Suprapubic skin (tissue), 4 donors: Measurements from ENCODE around the gene C10orf62. TPM values are rescaled to one million over a fixed set of nuclear protein-coding genes. Genes with fewer than 3 reads are reported as not detected.
A peak's percentile ranks its signal among the peaks of the same experiment; 100 is the strongest.

ENCODE experiments used
- DNase-seq, 2 donors: peaks; one replicate each; pipeline ENCODE4 v3.0.0-alpha.2; 2019; ENCODE audit warnings: low spot score in 2 of 2
- H3K27ac ChIP-seq: fragments of 200-600 bp; sonication (generic); one replicate; pipeline ENCODE4 v1.5.1; 2019
- H3K27me3 ChIP-seq: fragments of 200-600 bp; sonication (generic); one replicate; pipeline ENCODE4 v1.5.1; 2019
- H3K36me3 ChIP-seq: fragments of 200-600 bp; sonication (generic); one replicate; pipeline ENCODE4 v1.5.1; 2019
- H3K4me1 ChIP-seq: fragments of 200-600 bp; sonication (generic); one replicate; pipeline ENCODE4 v1.5.1; 2019
- H3K4me3 ChIP-seq: fragments of 200-600 bp; sonication (generic); one replicate; pipeline ENCODE4 v1.5.1; 2019; ENCODE audit warnings: mild to moderate bottlenecking
- H3K9me3 ChIP-seq: fragments of 200-600 bp; sonication (generic); one replicate; pipeline ENCODE4 v1.5.1; 2019
- CTCF ChIP-seq, 2 donors: fragments of 200-600 bp in 1 of 2; fragments of 450-650 bp in 1 of 2; sonication (generic) in 1 of 2; IDR thresholded peaks; one replicate each; pipeline ENCODE4 v1.5.1; 2016 to 2019; ENCODE audit warnings: antibody characterized with exemption in 2 of 2, mild to moderate bottlenecking in 1 of 2, moderate library complexity in 1 of 2
- EP300 ChIP-seq: sonication (generic); formaldehyde crosslinking; IDR thresholded peaks from one replicate; pipeline ENCODE4 v1.6.1; 2017; ENCODE audit warnings: antibody characterized with exemption
- POLR2A ChIP-seq, 2 donors: fragments of 450-650 bp; IDR thresholded peaks; one replicate each; pipeline ENCODE4 v1.6.1; 2017; ENCODE audit warnings: antibody characterized with exemption in 2 of 2, mild to moderate bottlenecking in 2 of 2, moderate library complexity in 2 of 2
- POLR2AphosphoS5 ChIP-seq, 3 donors: sonication (generic); formaldehyde crosslinking; IDR thresholded peaks; one replicate each; pipeline ENCODE4 v1.6.1; 2017; ENCODE audit warnings: antibody characterized with exemption in 3 of 3
- WGBS: methylation state at CpG from one replicate; pipeline ENCODE4 v1.1.5; 2018; 5-methylcytosine and 5-hydroxymethylcytosine counted together
- total RNA-seq, 4 donors: library from RNA; depleted of rRNA; stranded (reverse); fragments of >200 nt; gene quantifications; one replicate each; pipeline ENCODE4 v1.1.0, GENCODE V29; 2016

The C10orf62 gene
- total RNA-seq, 4 donors from 2014 or later = not detected

GRCh38 chr10:97580421-97581367, 8.8 kb upstream of the C10orf62 start:
- H3K4me1 ChIP-seq = peaks cover 15% of the 10 kb centered on the region
- no peaks in the 10 kb centered on the region for H3K36me3 ChIP-seq
- no peaks in the 10 kb centered on the region for H3K9me3 ChIP-seq
- H3K4me3 ChIP-seq = no peak overlapping the region
- 79% methylated on average over 9 of the region's 9 CpGs for WGBS
- TF ChIP-seq POLR2A (IDR thresholded peaks at IDR 0.05) = no peak
- TF ChIP-seq POLR2AphosphoS5 (IDR thresholded peaks at IDR 0.05) = no peak
- no peak for TF ChIP-seq CTCF (IDR thresholded peaks at IDR 0.05)
- TF ChIP-seq EP300 = no peak
- no peak for DNase-seq
- no peak overlapping the region for H3K27ac ChIP-seq
- no peaks in the 10 kb centered on the region for H3K27me3 ChIP-seq

GRCh38 chr10:97582169-97582568, 7.4 kb upstream of the C10orf62 start:
- TF ChIP-seq EP300 = no peak
- TF ChIP-seq CTCF (IDR thresholded peaks at IDR 0.05) = no peak
- TF ChIP-seq POLR2AphosphoS5 (IDR thresholded peaks at IDR 0.05) = no peak
- TF ChIP-seq POLR2A (IDR thresholded peaks at IDR 0.05) = no peak
- Histone ChIP-seq H3K4me3 (no peak overlapping the region), H3K27me3 (no peaks in the 10 kb centered on the region), H3K27ac (no peak overlapping the region), H3K36me3 (no peaks in the 10 kb centered on the region), H3K4me1 (peaks cover 15% of the 10 kb centered on the region), H3K9me3 (no peaks in the 10 kb centered on the region)
- 100% methylated on average over 6 of the region's 8 CpGs for WGBS
- DNase-seq = no peak

DNA sequence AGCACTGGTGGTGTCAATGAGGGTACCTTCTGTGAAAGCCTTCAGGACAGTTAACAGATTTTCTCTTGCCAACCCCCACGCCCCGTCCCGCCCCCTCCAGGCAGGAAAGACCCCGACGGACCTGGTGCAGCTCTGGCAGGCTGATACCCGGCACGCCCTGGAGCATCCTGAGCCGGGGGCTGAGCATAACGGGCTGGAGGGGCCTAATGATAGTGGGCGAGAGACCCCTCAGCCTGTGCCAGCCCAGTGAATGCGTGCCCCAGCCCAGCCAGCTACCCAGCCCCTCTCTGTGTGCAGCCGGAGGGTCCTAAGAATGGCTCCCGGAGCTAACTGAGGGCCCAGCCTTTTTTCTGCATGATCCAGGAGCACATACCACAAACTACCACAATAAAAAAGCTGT, 6.0 kb upstream of the C10orf62 start:
- Histone ChIP-seq H3K27ac (no peak overlapping the region), H3K4me1 (peaks cover 15% of the 10 kb centered on the region), H3K4me3 (no peak overlapping the region), H3K36me3 (no peaks in the 10 kb centered on the region), H3K27me3 (no peaks in the 10 kb centered on the region), H3K9me3 (no peaks in the 10 kb centered on the region)
- no peak for DNase-seq
- WGBS = 88% methylated on average over 13 of the region's 13 CpGs
- no peak for TF ChIP-seq CTCF (IDR thresholded peaks at IDR 0.05)
- TF ChIP-seq POLR2A (IDR thresholded peaks at IDR 0.05) = no peak
- no peak for TF ChIP-seq EP300
- TF ChIP-seq POLR2AphosphoS5 (IDR thresholded peaks at IDR 0.05) = no peak

DNA sequence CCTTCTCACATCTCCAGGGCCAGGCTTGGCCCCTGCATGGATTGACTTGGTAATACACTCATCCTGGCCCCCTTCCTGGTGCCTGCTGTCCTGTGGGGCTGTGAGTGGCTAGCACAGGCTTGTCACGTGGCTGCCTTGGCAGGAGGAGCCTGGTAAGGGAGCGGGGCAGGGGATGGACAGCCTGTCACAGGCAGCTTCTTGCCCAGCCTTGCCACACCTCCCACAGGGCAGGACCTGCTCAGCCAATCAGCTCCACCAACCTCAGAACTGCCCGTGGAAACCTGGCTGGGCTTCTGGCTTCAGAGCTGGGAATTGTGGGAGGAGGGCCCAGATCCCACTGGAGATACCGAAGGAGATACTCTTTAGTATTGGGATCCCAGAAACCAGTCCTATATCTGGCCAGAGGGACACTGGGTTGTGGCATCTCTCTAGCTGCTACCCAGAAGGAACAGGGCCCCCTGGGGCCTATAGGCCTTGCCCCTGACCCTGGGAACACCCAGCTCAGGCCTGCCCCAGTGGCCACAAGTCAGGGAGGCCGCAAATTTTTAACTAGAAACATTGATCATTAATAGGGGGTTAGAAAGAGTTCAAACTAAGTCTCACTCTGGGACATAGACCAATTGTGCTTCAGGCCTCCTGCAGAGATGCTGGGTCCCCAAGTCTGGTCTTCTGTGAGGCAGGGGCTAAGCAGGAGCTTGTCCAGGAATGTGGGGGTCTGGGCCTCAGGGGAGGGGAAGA, 5.3 kb upstream of the C10orf62 start, which contains the start of gene HOGA1:
HOGA1 (plus strand) TSS at position 330 of the 738 bp plus-strand sequence; CDS start at position 645, 315 bp downstream.
- 41% methylated on average over 5 of the region's 5 CpGs for WGBS
- peak within 1 kb of the TSS; percentile 32 for H3K27ac ChIP-seq
- no peak for TF ChIP-seq EP300
- TF ChIP-seq POLR2AphosphoS5 (IDR thresholded peaks at IDR 0.05) = no peak
- peaks cover 15% of the 10 kb centered on the region for H3K4me1 ChIP-seq
- H3K36me3 ChIP-seq = no peaks in the 10 kb centered on the region
- no peak for DNase-seq
- no peaks in the 10 kb centered on the region for H3K9me3 ChIP-seq
- no peaks in the 10 kb centered on the region for H3K27me3 ChIP-seq
- H3K4me3 ChIP-seq = no peak within 1 kb of the TSS

DNA sequence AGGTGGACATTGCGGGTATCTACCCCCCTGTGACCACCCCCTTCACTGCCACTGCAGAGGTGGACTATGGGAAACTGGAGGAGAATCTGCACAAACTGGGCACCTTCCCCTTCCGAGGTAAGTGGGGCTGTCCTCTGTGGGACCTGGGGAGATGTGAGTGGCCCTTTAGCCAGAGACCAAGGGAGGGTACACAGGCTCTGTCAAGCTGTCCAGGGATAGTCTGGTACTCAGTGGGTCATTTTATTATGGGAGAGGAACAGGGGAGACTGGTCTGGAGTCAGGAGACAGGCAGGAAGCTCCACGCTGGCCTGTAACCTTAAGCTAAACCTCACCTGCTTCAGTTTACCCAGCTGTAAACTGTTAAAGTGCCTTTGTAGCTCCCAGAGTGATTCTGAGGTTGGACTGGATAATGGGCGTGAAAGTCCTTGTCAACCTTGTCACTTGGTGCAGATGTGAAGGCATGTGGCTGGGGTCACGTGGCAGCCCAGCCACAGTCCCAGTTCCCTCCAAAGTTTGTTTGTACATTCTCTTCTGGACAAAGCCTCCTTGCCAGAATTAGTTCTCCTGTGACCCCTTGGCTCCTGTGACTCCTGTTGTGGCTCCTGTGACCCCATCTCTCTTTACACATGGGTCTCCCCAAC, 4.6 kb upstream of the C10orf62 start:
- Histone ChIP-seq H3K9me3 (no peaks in the 10 kb centered on the region), H3K27me3 (no peaks in the 10 kb centered on the region), H3K4me3 (no peak overlapping the region), H3K36me3 (no peaks in the 10 kb centered on the region), H3K4me1 (peaks cover 15% of the 10 kb centered on the region), H3K27ac (no peak overlapping the region)
- TF ChIP-seq POLR2AphosphoS5 (IDR thresholded peaks at IDR 0.05) (no peak), POLR2A (IDR thresholded peaks at IDR 0.05) (no peak), EP300 (no peak), CTCF (IDR thresholded peaks at IDR 0.05) (no peak)
- 81% methylated on average over 5 of the region's 5 CpGs for WGBS
- DNase-seq = no peak
